Neural progenitor cell (in vitro differentiated cells): Measurements from ENCODE around the gene RSU1.

ENCODE experiments used
- EZH2 ChIP-seq: fragments of 200-600 bp; sonication (generic); IDR thresholded peaks from 2 replicates; pipeline ENCODE4 v1.6.1; 2017; ENCODE audit warnings: antibody characterized with exemption, mild to moderate bottlenecking, moderate library complexity
- EZH2phosphoT487 ChIP-seq: fragments of 200-600 bp; sonication (generic); IDR thresholded peaks from 2 replicates; pipeline ENCODE4 v1.6.1; 2017; ENCODE audit warnings: antibody characterized with exemption
- TF ChIP-seq, protein P1 (sequence below): fragments of 200-600 bp; sonication (generic); IDR thresholded peaks from 2 replicates; pipeline ENCODE4 v1.5.1; 2017; ENCODE audit warnings: antibody characterized with exemption, mild to moderate bottlenecking

DNA sequence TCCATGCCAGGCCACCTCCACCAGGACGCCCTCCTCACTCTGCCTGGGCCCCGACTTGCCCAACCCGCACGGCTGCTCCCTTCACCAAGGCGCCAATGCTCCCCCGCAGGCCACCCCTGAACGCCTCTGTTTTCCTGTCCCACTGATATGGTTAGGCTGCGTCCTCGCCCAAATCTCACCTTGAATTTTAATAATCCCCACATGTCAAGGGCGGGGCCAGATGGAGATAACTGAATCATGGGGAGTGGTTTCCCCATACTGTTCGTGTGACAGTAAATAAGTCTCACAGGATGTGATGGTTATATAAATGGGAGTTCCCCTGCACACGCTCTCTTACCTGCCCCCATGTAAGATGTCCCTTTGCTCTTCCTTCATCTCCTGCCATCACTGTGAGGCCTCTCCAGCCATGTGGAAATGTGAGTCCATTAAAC is 29.8 kb downstream of the RSU1 start:
- TF ChIP-seq, protein P1, sequence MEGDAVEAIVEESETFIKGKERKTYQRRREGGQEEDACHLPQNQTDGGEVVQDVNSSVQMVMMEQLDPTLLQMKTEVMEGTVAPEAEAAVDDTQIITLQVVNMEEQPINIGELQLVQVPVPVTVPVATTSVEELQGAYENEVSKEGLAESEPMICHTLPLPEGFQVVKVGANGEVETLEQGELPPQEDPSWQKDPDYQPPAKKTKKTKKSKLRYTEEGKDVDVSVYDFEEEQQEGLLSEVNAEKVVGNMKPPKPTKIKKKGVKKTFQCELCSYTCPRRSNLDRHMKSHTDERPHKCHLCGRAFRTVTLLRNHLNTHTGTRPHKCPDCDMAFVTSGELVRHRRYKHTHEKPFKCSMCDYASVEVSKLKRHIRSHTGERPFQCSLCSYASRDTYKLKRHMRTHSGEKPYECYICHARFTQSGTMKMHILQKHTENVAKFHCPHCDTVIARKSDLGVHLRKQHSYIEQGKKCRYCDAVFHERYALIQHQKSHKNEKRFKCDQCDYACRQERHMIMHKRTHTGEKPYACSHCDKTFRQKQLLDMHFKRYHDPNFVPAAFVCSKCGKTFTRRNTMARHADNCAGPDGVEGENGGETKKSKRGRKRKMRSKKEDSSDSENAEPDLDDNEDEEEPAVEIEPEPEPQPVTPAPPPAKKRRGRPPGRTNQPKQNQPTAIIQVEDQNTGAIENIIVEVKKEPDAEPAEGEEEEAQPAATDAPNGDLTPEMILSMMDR: no peak
- no peak for TF ChIP-seq EZH2
- TF ChIP-seq EZH2phosphoT487: no peak
